CD4-positive, alpha-beta memory T cell (primary cell): Measurements from ENCODE around the gene CSF1R. TPM values are rescaled to one million over a fixed set of nuclear protein-coding genes. Genes with fewer than 3 reads are reported as not detected.
A peak's percentile ranks its signal among the peaks of the same experiment; 100 is the strongest.

Experiments
- CTCF ChIA-PET: fragments of 350-600 bp; sonication (Branson Sonifier 250); formaldehyde crosslinking; loops from one replicate; lab custom pipeline; 2021; ENCODE audit warnings: inconsistent platforms; ENCODE audit not compliant: partially characterized antibody; lab: Charles Lee
- POLR2A ChIA-PET: fragments of 350-600 bp; sonication (Branson Sonifier 250); formaldehyde crosslinking; loops from one replicate; lab custom pipeline; 2021; ENCODE audit not compliant: partially characterized antibody; lab: Charles Lee
- DNase-seq, 5 donors: peaks; one replicate each; pipeline versions ENCODE4 v3.0.0 to v3.0.0-alpha.2; 2020 to 2022; ENCODE audit warnings: mixed read lengths in 1 of 5
- H3K27ac ChIP-seq: one replicate; pipeline ENCODE4 v1.7.0; 2013; ENCODE audit warnings: low read depth, low read length
- H3K27me3 ChIP-seq: 2 replicates; pipeline ENCODE4 v1.7.0; 2013; ENCODE audit warnings: mild to moderate bottlenecking, low read length, moderate library complexity; ENCODE audit not compliant: insufficient read depth
- H3K36me3 ChIP-seq: 2 replicates; pipeline ENCODE4 v1.7.0; 2013; ENCODE audit warnings: mild to moderate bottlenecking, low read length, moderate library complexity; ENCODE audit not compliant: insufficient read depth
- H3K4me1 ChIP-seq: 2 replicates; pipeline ENCODE4 v1.7.0; 2013; ENCODE audit warnings: mild to moderate bottlenecking, low read length, moderate library complexity; ENCODE audit not compliant: insufficient read depth
- H3K4me3 ChIP-seq, 2 donors: one replicate each; pipeline ENCODE4 v1.7.0; 2013; ENCODE audit warnings: low read length in 2 of 2, mild to moderate bottlenecking in 1 of 2
- H3K9me3 ChIP-seq, 2 donors: one replicate each; pipeline ENCODE4 v1.7.0; 2013; ENCODE audit warnings: low read length in 2 of 2, control low read depth in 1 of 2; ENCODE audit not compliant: control insufficient read depth in 1 of 2
- H3K27ac Mint-ChIP-seq, 7 donors: one replicate each; pipeline ENCODE4 v1.8.0; 2020 to 2021; ENCODE audit warnings: mixed read lengths in 7 of 7, mild to moderate bottlenecking in 6 of 7, inconsistent platforms in 3 of 7, moderate library complexity in 3 of 7
- H3K27me3 Mint-ChIP-seq, 2 donors: one replicate each; pipeline ENCODE4 v1.8.0; 2020 to 2021; ENCODE audit warnings: mixed read lengths in 2 of 2
- H3K36me3 Mint-ChIP-seq, 2 donors: one replicate each; pipeline ENCODE4 v1.8.0; 2020 to 2021; ENCODE audit warnings: mixed read lengths in 2 of 2, inconsistent platforms in 1 of 2, mild to moderate bottlenecking in 1 of 2
- H3K4me1 Mint-ChIP-seq, 4 donors: one replicate each; pipeline ENCODE4 v1.8.0; 2020 to 2021; ENCODE audit warnings: mixed read lengths in 4 of 4, mild to moderate bottlenecking in 1 of 4
- H3K4me3 Mint-ChIP-seq, 8 donors: one replicate each; pipeline ENCODE4 v1.8.0; 2020 to 2021; ENCODE audit warnings: mixed read lengths in 8 of 8, mild to moderate bottlenecking in 7 of 8, moderate library complexity in 6 of 8, inconsistent platforms in 3 of 8
- H3K9me3 Mint-ChIP-seq, 8 donors: one replicate each; pipeline ENCODE4 v1.8.0; 2020 to 2021; ENCODE audit warnings: mixed read lengths in 8 of 8, mild to moderate bottlenecking in 5 of 8, inconsistent platforms in 3 of 8, moderate library complexity in 1 of 8
- intact Hi-C: fragments of 100-400 bp; cut with micrococcal nuclease; formaldehyde crosslinking; loops from one replicate; pipeline ENCODE4 v1.15.1; 2023
- polyA plus RNA-seq, 2 donors: library from polyadenylated mRNA; unstranded; fragments of 300-500 nt; fragmentation: Illumina TruSeq; gene quantifications; one replicate each; pipeline ENCODE4 v1.2.3, GENCODE V29; 2021
- total RNA-seq, 2 experiments: library from RNA; stranded (reverse); gene quantifications; one replicate each; pipeline ENCODE4 v1.2.3, GENCODE V29; 2021

Gene CSF1R
- total and polyA plus RNA-seq, 4 experiments from 2014 or later, result 0.04 to 2.9 (median 1.3) TPM

DNA sequence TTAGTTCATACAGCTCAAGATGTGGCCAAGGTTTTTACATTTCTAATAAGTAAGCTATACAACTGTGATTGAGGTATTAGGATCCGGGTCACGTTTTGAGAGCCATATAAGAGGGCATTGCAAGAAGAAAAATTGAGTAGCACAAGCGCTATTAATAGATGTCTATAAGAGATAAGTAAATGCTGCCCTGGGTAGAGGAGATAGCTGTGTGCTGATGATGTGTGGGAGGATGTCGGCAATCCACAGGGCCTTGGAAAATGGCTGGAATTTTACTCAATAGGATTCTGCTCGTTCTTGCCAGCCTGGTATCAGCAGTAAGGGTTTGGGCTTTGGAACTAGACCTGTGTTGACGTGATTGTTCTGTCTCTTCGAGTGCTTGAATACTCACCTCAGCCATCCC lies 41.6 kb downstream of the CSF1R start:
- no peak for DNase-seq
- Histone ChIP-seq H3K27me3 (no peaks in the 10 kb centered on the region), H3K4me1 (peaks cover 11% of the 10 kb centered on the region), H3K27ac (no peak overlapping the region), H3K36me3 (peaks cover 86% of the 10 kb centered on the region), H3K9me3 (no peaks in the 10 kb centered on the region), H3K4me3 (no peak overlapping the region)
- no peak overlapping the region for H3K4me3 Mint-ChIP-seq
- CTCF ChIA-PET, result no interaction called here
- POLR2A ChIA-PET, result no interaction called here
- H3K9me3 Mint-ChIP-seq, result peaks cover 0 to 2% (median 0%) of the 10 kb centered on the region in 8 donors
- H3K27me3 Mint-ChIP-seq, result no peaks in the 10 kb centered on the region
- H3K36me3 Mint-ChIP-seq, result peaks cover 65 to 93% of the 10 kb centered on the region in 2 donors
- H3K27ac Mint-ChIP-seq, result peak overlapping the region in 3 of 7 donors; percentile 6 to 50 (median 13)
- intact Hi-C loops, result no loop called here
- H3K4me1 Mint-ChIP-seq, result peaks cover 4 to 25% (median 7%) of the 10 kb centered on the region in 4 donors

DNA sequence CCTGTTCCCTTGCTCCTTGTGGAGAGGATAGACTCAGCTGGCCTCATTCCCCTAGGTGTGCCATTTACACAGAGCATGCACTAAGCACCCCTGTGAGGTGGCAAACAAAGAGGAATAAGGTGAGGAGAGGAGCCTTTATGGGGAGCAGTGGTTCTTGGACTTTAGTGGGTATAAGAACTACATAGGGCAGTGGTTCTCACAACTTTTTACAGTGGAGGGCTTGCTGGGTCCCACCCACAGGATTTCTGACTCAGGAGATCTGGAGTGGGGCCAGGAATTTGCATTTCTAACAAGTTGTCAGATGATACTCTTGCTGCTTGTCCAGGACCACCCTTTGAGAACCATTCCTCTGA lies 42.0 kb downstream of the CSF1R start:
- DNase-seq, result no peak
- H3K9me3 ChIP-seq, result no peaks in the 10 kb centered on the region
- Mint-ChIP-seq H3K4me1 (peaks cover 4 to 25% (median 7%) of the 10 kb centered on the region in 4 donors), H3K27me3 (no peaks in the 10 kb centered on the region), H3K9me3 (peaks cover 0 to 2% (median 0%) of the 10 kb centered on the region in 8 donors), H3K36me3 (peaks cover 64 to 92% of the 10 kb centered on the region in 2 donors), H3K27ac (peak overlapping the region in 3 of 7 donors; percentile 17 to 50 (median 42)), H3K4me3 (no peak overlapping the region)
- H3K27me3 ChIP-seq, result no peaks in the 10 kb centered on the region
- ChIA-PET CTCF (no interaction called here), POLR2A (no interaction called here)
- peaks cover 11% of the 10 kb centered on the region for H3K4me1 ChIP-seq
- no peak overlapping the region for H3K4me3 ChIP-seq
- H3K27ac ChIP-seq, result no peak overlapping the region
- peaks cover 82% of the 10 kb centered on the region for H3K36me3 ChIP-seq
- intact Hi-C loops, result no loop called here

DNA sequence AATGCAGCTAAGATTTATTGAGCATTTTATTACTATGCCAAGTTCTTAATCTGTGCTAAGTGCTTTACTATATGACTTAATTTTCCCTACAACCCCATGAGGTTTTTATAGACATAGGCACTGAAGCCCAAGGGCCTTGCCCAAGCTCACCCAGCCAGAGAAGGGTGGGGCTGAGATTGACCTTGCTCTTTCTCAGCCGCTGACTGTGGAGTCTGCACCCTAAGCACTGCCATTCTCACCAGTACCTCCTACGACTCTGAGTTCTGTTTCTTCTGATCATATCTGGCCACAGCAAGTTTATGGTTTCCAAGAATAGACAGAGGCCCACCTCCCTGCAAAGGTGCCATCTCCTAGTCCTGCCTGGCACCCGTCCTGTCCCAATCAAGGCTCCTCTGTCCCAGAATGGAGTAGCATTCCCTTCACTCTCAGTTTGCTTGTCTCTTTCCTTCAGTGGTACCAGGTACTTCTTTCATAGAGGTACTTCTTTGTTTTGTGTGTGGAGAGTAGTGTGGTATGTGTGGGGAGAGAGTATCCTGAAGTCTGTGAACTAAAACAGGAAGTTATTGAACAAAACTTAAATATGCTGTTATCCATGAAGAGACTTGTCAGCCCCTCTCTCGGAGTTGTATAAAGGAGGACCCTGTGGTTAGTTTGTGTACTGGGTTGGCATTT lies 42.6 kb downstream of the CSF1R start:
- no peaks in the 10 kb centered on the region for H3K27me3 Mint-ChIP-seq
- intact Hi-C loops, result no loop called here
- Histone ChIP-seq H3K27me3 (no peaks in the 10 kb centered on the region), H3K27ac (no peak overlapping the region), H3K4me1 (peaks cover 11% of the 10 kb centered on the region), H3K4me3 (no peak overlapping the region), H3K36me3 (peaks cover 78% of the 10 kb centered on the region), H3K9me3 (no peaks in the 10 kb centered on the region)
- H3K4me3 Mint-ChIP-seq, result no peak overlapping the region
- POLR2A ChIA-PET, result no interaction called here
- H3K9me3 Mint-ChIP-seq, result peaks cover 0 to 2% (median 0%) of the 10 kb centered on the region in 8 donors
- peak overlapping the region in 5 of 7 donors; percentile 10 to 81 (median 61) for H3K27ac Mint-ChIP-seq
- peaks cover 59 to 91% of the 10 kb centered on the region in 2 donors for H3K36me3 Mint-ChIP-seq
- no peak for DNase-seq
- CTCF ChIA-PET, result no interaction called here
- H3K4me1 Mint-ChIP-seq, result peaks cover 4 to 25% (median 7%) of the 10 kb centered on the region in 4 donors

DNA sequence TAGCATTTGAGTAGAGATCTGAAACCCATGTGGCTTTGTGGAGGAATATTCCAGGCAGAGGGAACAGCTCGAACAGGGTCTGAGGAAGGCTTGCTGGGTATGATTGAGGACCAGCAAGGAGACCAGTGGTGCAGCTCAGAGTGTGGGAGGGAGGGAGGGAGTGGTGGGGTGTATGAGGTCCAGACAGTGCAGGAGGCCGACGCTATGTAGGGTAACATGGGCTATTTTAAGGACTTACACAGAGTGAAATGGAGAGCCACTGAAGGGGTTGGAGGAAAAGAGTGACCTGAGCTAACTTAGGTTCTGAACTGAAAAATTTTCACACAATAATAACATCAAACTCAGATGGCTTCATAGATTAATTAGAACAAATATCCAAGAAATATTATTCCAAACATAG lies 43.9 kb downstream of the CSF1R start:
- Mint-ChIP-seq H3K36me3 (peaks cover 65 to 91% of the 10 kb centered on the region in 2 donors), H3K9me3 (peaks cover 0 to 2% (median 0%) of the 10 kb centered on the region in 8 donors), H3K4me1 (peaks cover 5 to 25% (median 8%) of the 10 kb centered on the region in 4 donors), H3K27me3 (no peaks in the 10 kb centered on the region), H3K4me3 (no peak overlapping the region), H3K27ac (peak overlapping the region in 2 of 7 donors; percentile 24 to 33)
- Histone ChIP-seq H3K27me3 (no peaks in the 10 kb centered on the region), H3K4me3 (no peak overlapping the region), H3K27ac (no peak overlapping the region), H3K36me3 (peaks cover 70% of the 10 kb centered on the region), H3K9me3 (no peaks in the 10 kb centered on the region), H3K4me1 (peaks cover 11% of the 10 kb centered on the region)
- no peak for DNase-seq
- intact Hi-C loops, result no loop called here
- POLR2A ChIA-PET, result no interaction called here
- CTCF ChIA-PET, result interaction anchor here (0.6 to 1.2 kb wide), 2 partner anchors 13 to 46 kb away, joined by 3 read pairs; no protein-coding TSS in a partner anchor

DNA sequence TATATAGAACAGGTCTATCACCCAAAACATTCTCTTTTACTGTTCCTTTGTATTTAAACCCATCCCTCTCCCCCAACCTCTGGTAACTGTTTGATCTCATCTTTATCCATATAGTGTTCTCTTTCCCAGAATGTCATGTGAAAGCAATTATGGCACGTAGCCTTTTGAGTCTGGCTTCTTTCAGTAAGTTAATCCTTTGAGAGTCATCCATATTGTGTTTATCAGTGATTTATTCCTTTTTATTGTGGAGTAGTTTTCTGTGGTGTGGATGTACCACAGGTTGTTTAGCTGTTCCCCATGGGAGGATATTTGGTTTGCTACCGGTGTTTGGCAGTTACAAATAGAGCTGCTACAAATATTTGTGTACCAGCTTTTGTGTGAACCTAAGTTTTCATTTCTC lies 47.8 kb downstream of the CSF1R start:
- POLR2A ChIA-PET, result no interaction called here
- Mint-ChIP-seq H3K27me3 (no peaks in the 10 kb centered on the region), H3K36me3 (peaks cover 84 to 95% of the 10 kb centered on the region in 2 donors), H3K4me1 (peaks cover 2 to 6% (median 4%) of the 10 kb centered on the region in 4 donors), H3K27ac (no peak overlapping the region), H3K4me3 (no peak overlapping the region), H3K9me3 (peaks cover 0 to 2% (median 0%) of the 10 kb centered on the region in 8 donors)
- CTCF ChIA-PET, result no interaction called here
- Histone ChIP-seq H3K27ac (no peak overlapping the region), H3K4me3 (no peak overlapping the region), H3K4me1 (peaks cover 4% of the 10 kb centered on the region), H3K9me3 (no peaks in the 10 kb centered on the region), H3K36me3 (peaks cover 74% of the 10 kb centered on the region), H3K27me3 (no peaks in the 10 kb centered on the region)
- intact Hi-C loops, result no loop called here
- no peak for DNase-seq

DNA sequence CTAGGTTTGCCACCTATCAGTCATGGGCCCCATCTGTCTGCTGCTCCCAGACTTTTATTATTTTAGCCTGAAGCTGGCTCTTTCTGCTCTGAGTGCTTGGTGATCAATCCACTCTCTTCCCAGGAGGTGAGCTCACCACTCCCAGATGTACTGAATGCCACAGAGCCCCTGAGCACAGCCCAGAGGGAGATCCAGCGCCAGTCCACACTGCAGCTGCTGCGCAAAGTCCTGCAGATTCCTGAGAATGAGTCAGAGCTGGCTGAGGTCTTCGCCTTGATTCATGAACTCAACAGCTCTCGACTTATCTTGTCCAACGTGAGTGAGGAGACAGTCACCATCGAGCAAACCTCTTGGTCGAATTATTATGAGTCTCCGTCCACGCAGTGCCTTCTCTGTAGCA lies 49.8 kb downstream of the CSF1R start:
- no peak overlapping the region for H3K27ac Mint-ChIP-seq
- H3K9me3 Mint-ChIP-seq, result peaks cover 0 to 1% (median 0%) of the 10 kb centered on the region in 8 donors
- peaks cover 0 to 2% (median 0%) of the 10 kb centered on the region in 4 donors for H3K4me1 Mint-ChIP-seq
- Histone ChIP-seq H3K9me3 (no peaks in the 10 kb centered on the region), H3K4me3 (no peak overlapping the region), H3K27ac (no peak overlapping the region), H3K36me3 (peaks cover 75% of the 10 kb centered on the region), H3K4me1 (no peaks in the 10 kb centered on the region), H3K27me3 (no peaks in the 10 kb centered on the region)
- no peak for DNase-seq
- ChIA-PET POLR2A (no interaction called here), CTCF (interaction anchor here (1.2 kb wide), 1 partner anchor 12 kb away, joined by 3 read pairs; no protein-coding TSS in a partner anchor)
- H3K36me3 Mint-ChIP-seq, result peaks cover 76 to 94% of the 10 kb centered on the region in 2 donors
- H3K4me3 Mint-ChIP-seq, result no peak overlapping the region
- no peaks in the 10 kb centered on the region for H3K27me3 Mint-ChIP-seq
- intact Hi-C loops, result no loop called here

DNA sequence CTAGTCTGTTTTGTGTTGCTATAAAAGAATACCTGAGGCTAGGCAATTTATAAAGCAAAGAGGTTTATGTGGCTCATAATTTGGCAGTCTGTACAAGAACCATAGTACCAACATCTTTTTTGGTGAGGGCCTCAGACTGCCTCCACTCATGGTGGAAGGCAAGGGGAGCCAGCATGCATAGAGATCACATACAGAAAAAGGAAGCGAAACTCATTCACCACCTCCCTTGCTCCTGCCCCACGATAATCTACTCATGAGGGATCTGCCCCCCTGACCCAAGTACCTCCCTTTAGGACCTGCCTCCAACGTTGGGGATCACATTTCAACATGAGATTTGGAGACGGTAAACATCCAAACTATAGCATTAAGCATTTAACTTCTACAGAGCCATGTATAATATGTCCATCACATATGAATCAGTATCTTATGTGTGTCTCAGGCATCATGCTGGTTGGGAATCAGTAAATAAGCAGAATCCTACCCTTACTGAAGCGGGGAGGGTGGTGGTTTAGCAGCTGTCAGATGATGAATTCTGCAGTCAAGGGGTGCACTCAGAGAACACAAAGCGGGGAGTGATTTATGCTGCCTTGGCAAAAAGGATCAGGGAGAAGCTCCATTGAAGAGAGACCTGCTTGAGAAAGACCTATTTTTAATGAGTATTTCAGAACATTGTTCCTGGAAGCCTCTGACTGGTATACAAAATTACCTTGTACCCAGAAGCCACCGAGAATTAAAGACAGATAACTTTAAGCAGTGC lies 51.0 kb downstream of the CSF1R start:
- Histone ChIP-seq H3K4me1 (no peaks in the 10 kb centered on the region), H3K4me3 (no peak overlapping the region), H3K9me3 (no peaks in the 10 kb centered on the region), H3K27ac (no peak overlapping the region), H3K27me3 (no peaks in the 10 kb centered on the region), H3K36me3 (peaks cover 75% of the 10 kb centered on the region)
- DNase-seq, result no peak
- H3K27me3 Mint-ChIP-seq, result no peaks in the 10 kb centered on the region
- peak overlapping the region in 3 of 7 donors; percentile 45 to 70 (median 62) for H3K27ac Mint-ChIP-seq
- H3K4me3 Mint-ChIP-seq, result no peak overlapping the region
- H3K36me3 Mint-ChIP-seq, result peaks cover 75 to 94% of the 10 kb centered on the region in 2 donors
- CTCF ChIA-PET, result no interaction called here
- peaks cover 0 to 3% (median 0%) of the 10 kb centered on the region in 8 donors for H3K9me3 Mint-ChIP-seq
- peaks cover 0 to 2% (median 0%) of the 10 kb centered on the region in 4 donors for H3K4me1 Mint-ChIP-seq
- intact Hi-C loops, result no loop called here
- POLR2A ChIA-PET, result interaction anchor here (1.4 kb wide), 1 partner anchor 35 kb away, joined by 3 read pairs; the partner anchor contains the start of genes HMGXB3 and TIGD6
